ENCODE data around the gene SKIC3. TPM values are rescaled to one million over a fixed set of nuclear protein-coding genes. Genes with fewer than 3 reads are reported as not detected.

Gene SKIC3
- total RNA-seq, 1 donor from 2014 or later = 80.4 TPM

DNA sequence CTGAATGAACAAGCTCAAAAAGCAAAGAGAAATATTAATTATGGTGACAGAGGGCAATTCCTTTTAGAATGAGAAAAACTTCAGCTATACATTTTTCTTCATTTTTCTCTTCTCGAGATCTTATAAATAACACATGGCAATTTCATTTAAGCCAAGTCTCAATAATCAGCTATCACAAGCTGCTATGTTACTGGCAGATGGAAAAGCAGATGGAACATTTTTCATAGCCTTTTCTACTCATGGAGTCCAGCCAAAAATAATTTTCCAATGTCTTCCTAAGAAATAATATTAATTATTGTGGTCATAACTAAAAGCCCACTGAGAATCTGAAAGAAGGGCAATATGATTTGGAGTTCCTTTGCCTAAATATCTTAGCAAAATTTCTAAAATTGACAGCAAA is 35.6 kb downstream of the SKIC3 start:
- Mint-ChIP-seq H3K36me3 (ENCODE audit: low read depth, unreplicated experiment) (peaks cover 8% of the 10 kb centered on the region), H3K4me1 (ENCODE audit: unreplicated experiment) (no peaks in the 10 kb centered on the region), H3K9me3 (ENCODE audit: unreplicated experiment) (no peaks in the 10 kb centered on the region), H3K27ac (ENCODE audit: unreplicated experiment) (no peak overlapping the region), H3K4me3 (ENCODE audit: unreplicated experiment) (no peak overlapping the region), H3K27me3 (ENCODE audit: unreplicated experiment) (no peaks in the 10 kb centered on the region)
- DNase-seq (ENCODE audit: low spot score) = no peak
- TF ChIP-seq, protein P1, sequence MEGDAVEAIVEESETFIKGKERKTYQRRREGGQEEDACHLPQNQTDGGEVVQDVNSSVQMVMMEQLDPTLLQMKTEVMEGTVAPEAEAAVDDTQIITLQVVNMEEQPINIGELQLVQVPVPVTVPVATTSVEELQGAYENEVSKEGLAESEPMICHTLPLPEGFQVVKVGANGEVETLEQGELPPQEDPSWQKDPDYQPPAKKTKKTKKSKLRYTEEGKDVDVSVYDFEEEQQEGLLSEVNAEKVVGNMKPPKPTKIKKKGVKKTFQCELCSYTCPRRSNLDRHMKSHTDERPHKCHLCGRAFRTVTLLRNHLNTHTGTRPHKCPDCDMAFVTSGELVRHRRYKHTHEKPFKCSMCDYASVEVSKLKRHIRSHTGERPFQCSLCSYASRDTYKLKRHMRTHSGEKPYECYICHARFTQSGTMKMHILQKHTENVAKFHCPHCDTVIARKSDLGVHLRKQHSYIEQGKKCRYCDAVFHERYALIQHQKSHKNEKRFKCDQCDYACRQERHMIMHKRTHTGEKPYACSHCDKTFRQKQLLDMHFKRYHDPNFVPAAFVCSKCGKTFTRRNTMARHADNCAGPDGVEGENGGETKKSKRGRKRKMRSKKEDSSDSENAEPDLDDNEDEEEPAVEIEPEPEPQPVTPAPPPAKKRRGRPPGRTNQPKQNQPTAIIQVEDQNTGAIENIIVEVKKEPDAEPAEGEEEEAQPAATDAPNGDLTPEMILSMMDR (IDR thresholded peaks at IDR 0.05; ENCODE audit: unreplicated experiment) = no peak

DNA sequence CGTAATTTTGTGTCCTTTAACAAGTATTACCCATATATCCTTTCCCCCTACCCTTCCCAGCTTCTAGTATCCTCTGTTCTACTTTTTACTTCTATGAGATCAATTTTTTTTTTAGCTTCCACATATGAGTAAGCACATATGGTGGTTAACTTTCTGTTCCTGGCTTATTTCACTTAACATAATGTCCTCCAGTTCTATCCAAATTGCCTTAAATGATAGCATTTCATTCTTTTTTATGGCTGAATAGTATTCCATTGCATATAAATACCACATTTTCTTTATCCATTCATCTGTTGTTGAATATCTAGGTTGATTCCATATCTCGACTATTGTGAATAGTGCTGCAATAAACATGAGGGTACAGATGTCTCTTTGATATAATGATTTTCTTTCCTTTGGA is 36.4 kb downstream of the SKIC3 start:
- Mint-ChIP-seq H3K9me3 (ENCODE audit: unreplicated experiment) (no peaks in the 10 kb centered on the region), H3K4me1 (ENCODE audit: unreplicated experiment) (no peaks in the 10 kb centered on the region), H3K4me3 (ENCODE audit: unreplicated experiment) (no peak overlapping the region), H3K27ac (ENCODE audit: unreplicated experiment) (no peak overlapping the region), H3K36me3 (ENCODE audit: low read depth, unreplicated experiment) (peaks cover 8% of the 10 kb centered on the region), H3K27me3 (ENCODE audit: unreplicated experiment) (no peaks in the 10 kb centered on the region)
- DNase-seq (ENCODE audit: low spot score) = no peak
- TF ChIP-seq, protein P1 (IDR thresholded peaks at IDR 0.05; ENCODE audit: unreplicated experiment) = no peak

DNA sequence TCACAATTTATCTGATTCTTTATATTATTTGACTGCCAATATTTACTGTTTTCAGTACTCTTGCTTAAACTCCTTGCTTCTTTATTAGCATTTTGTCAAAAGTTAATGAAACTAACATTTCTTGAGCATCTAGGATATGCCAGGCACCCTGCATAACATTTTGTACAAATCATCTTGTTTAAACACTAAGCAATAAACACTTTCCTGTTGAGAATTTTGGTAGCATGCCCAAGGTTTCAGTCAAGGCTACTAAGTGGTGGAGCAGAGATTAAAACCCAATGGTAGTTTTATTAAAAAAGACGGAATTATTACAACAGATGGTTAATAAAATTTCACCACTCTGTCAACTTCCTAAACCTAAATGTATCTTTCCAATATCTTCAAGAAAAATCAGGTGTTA is 43.2 kb downstream of the SKIC3 start:
- H3K27ac Mint-ChIP-seq (ENCODE audit: unreplicated experiment) = no peak overlapping the region
- no peaks in the 10 kb centered on the region for H3K9me3 Mint-ChIP-seq (ENCODE audit: unreplicated experiment)
- peaks cover 17% of the 10 kb centered on the region for H3K36me3 Mint-ChIP-seq (ENCODE audit: low read depth, unreplicated experiment)
- TF ChIP-seq, protein P1 (IDR thresholded peaks at IDR 0.05; ENCODE audit: unreplicated experiment) = no peak
- no peak for DNase-seq (ENCODE audit: low spot score)
- no peaks in the 10 kb centered on the region for H3K4me1 Mint-ChIP-seq (ENCODE audit: unreplicated experiment)
- H3K27me3 Mint-ChIP-seq (ENCODE audit: unreplicated experiment) = peaks cover 2% of the 10 kb centered on the region
- H3K4me3 Mint-ChIP-seq (ENCODE audit: unreplicated experiment) = no peak overlapping the region

DNA sequence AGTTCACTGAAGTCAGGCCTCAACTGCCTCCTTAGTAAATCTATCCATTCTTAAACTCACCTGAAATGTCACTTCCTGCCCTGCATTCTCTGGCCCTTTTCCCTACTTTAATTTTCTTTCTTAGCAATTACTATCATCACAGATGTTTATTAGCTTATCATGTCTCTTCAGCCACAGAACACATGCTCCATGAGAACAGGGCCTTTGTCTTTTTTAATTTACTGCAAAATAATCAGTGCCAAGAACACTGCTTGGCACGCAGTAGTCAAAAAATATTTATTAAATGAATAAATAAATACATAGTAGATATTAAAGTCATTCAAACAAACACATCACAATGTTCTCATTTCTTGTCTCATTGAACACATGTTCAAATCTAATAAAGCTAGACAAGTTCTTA is 46.2 kb downstream of the SKIC3 start:
- Mint-ChIP-seq H3K36me3 (ENCODE audit: low read depth, unreplicated experiment) (peaks cover 19% of the 10 kb centered on the region), H3K4me3 (ENCODE audit: unreplicated experiment) (no peak overlapping the region), H3K9me3 (ENCODE audit: unreplicated experiment) (no peaks in the 10 kb centered on the region), H3K27ac (ENCODE audit: unreplicated experiment) (no peak overlapping the region), H3K4me1 (ENCODE audit: unreplicated experiment) (no peaks in the 10 kb centered on the region), H3K27me3 (ENCODE audit: unreplicated experiment) (peaks cover 2% of the 10 kb centered on the region)
- no peak for DNase-seq (ENCODE audit: low spot score)
- TF ChIP-seq, protein P1 (IDR thresholded peaks at IDR 0.05; ENCODE audit: unreplicated experiment) = no peak

Other genes with a start within 250 kb of the SKIC3 start
- gene FAM81B, start 163.6 kb downstream of the SKIC3 start, total RNA-seq (ENCODE audit: unreplicated experiment) = 1.2 TPM
- 5.5 TPM for gene ARSK, start 124 bp upstream of the SKIC3 start, total RNA-seq (ENCODE audit: unreplicated experiment)
- not detected for gene GPR150, start 65.1 kb upstream of the SKIC3 start, total RNA-seq (ENCODE audit: unreplicated experiment)
- 0.97 TPM for gene RFESD, start 91.8 kb upstream of the SKIC3 start, total RNA-seq (ENCODE audit: unreplicated experiment)
- gene SPATA9, start 128.0 kb upstream of the SKIC3 start, total RNA-seq (ENCODE audit: unreplicated experiment) = 0.33 TPM
- 22.8 TPM for gene RHOBTB3, start 176.4 kb upstream of the SKIC3 start, total RNA-seq (ENCODE audit: unreplicated experiment)

All from endothelial cell (in vitro differentiated cells).